Memory B cell (primary cell): Measurements from ENCODE around the gene GPC3.
"Not testable (repeated sequence)": the region's sequence is repeated elsewhere in the genome, so short reads cannot be mapped to it uniquely, and the experiment has no call there.

Experiments used
- ATAC-seq: fragments of 150-1000 bp; cut with Tn5 transposase; 2 replicates; pipeline ENCODE4 v1.10.0; 2021; ENCODE audit warnings: low read depth, mild to moderate bottlenecking, moderate library complexity
- DNase-seq, 2 donors: peaks; one replicate each; pipeline ENCODE4 v3.0.0; 2022; ENCODE audit warnings: low spot score in 2 of 2
- H3K27ac Mint-ChIP-seq: one replicate; pipeline ENCODE4 v1.8.0; 2022; ENCODE audit warnings: mild to moderate bottlenecking, moderate library complexity, mixed read lengths
- H3K27me3 Mint-ChIP-seq: one replicate; pipeline ENCODE4 v1.8.0; 2022; ENCODE audit warnings: mixed read lengths
- H3K36me3 Mint-ChIP-seq: one replicate; pipeline ENCODE4 v1.8.0; 2022; ENCODE audit warnings: mild to moderate bottlenecking, mixed read lengths
- H3K4me1 Mint-ChIP-seq: one replicate; pipeline ENCODE4 v1.8.0; 2022; ENCODE audit warnings: mixed read lengths
- H3K4me3 Mint-ChIP-seq: one replicate; pipeline ENCODE4 v1.8.0; 2022; ENCODE audit warnings: mild to moderate bottlenecking, moderate library complexity, mixed read lengths
- H3K9me3 Mint-ChIP-seq: one replicate; pipeline ENCODE4 v1.8.0; 2022; ENCODE audit warnings: mixed read lengths

The GPC3 gene

DNA sequence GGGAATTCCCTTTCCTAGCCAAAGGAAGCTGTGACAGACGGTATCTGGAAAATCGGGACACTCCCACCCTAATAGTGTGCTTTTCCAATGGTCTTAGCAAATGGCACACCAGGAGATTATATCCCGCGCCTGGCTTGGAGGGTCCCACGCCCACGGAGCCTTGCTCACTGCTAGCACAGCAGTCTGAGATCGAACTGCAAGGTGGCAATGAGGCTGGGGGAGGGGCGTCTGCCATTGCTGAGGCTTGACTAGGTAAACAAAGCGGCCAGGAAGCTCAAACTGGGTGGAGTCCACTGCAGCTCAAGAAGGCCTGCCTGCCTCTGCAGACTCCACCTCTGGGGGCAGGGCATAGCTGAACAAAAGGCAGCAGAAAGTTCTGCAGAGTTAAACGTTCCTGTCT is 364.0 kb downstream of the GPC3 start:
- ATAC-seq, H3K9me3 Mint-ChIP-seq, DNase-seq, H3K27ac Mint-ChIP-seq, H3K36me3 Mint-ChIP-seq, H3K4me1 Mint-ChIP-seq, H3K27me3 Mint-ChIP-seq, H3K4me3 Mint-ChIP-seq: not testable (repeated sequence)

DNA sequence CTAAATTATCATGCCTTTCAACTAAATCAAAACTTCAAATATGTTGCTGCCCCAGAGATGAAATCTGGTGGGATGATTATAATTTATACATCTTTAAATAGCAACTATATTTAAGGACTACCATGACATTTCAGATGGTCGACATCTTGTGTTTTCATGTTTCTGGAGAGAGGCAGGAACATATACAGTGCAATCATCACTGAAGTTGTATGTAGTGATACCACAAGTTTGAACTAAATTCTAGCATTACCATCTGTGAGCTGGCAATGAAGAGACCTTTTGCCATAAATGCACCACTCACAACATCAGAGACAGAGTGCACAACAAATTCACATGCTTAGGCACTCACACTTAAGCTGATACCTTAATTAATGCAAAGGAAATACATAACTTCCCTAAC is 373.7 kb downstream of the GPC3 start:
- Mint-ChIP-seq H3K27me3 (peaks cover 1% of the 10 kb centered on the region), H3K4me3 (no peak overlapping the region), H3K4me1 (no peaks in the 10 kb centered on the region), H3K27ac (no peak overlapping the region), H3K36me3 (no peaks in the 10 kb centered on the region), H3K9me3 (peaks cover 9% of the 10 kb centered on the region)
- ATAC-seq: no peak
- no peak for DNase-seq

DNA sequence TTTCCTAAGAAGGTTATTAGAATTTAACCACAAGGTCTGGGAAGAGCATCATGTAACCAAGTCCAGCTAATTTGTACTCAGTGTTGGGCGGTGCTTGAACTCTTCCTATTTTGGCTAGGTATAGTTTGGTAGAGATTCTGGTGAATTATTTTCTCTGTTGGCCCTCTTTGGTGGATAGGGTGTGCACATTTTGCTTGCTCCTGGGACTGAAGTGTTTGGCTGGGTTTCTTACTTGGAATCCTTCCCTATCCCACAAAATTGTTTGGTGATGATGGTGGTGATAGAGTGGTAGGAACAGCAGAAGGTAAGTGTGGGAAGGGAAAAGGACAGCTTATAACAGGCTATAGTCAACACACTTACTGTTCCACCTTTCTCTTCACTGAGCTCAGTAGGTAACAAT is 375.3 kb downstream of the GPC3 start:
- Mint-ChIP-seq H3K9me3 (peaks cover 9% of the 10 kb centered on the region), H3K4me1 (no peaks in the 10 kb centered on the region), H3K27me3 (peaks cover 1% of the 10 kb centered on the region), H3K27ac (no peak overlapping the region), H3K36me3 (no peaks in the 10 kb centered on the region), H3K4me3 (no peak overlapping the region)
- ATAC-seq (no peak), DNase-seq (no peak)

DNA sequence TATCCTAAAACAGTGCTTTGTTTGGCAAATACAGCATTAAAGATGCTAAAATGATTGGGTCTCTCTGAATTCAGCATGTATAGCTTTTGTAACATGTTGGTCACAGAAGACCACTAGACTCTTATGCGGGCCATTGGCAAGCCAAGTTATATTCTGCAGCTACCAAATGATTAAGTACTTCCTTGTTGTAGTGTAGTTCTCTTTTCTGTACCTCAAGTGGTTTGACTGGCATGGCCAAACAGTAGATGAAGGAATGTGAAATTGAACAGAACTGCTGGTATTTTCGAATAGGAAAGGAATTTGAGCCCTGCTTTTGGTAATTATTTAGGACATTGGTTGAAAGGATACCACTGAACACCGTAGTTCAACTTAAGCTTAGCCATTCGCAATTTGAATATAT is 376.2 kb downstream of the GPC3 start:
- Mint-ChIP-seq H3K4me1 (no peaks in the 10 kb centered on the region), H3K9me3 (peaks cover 3% of the 10 kb centered on the region), H3K27me3 (peaks cover 1% of the 10 kb centered on the region), H3K36me3 (no peaks in the 10 kb centered on the region), H3K4me3 (no peak overlapping the region), H3K27ac (no peak overlapping the region)
- DNase-seq: no peak
- ATAC-seq: no peak

DNA sequence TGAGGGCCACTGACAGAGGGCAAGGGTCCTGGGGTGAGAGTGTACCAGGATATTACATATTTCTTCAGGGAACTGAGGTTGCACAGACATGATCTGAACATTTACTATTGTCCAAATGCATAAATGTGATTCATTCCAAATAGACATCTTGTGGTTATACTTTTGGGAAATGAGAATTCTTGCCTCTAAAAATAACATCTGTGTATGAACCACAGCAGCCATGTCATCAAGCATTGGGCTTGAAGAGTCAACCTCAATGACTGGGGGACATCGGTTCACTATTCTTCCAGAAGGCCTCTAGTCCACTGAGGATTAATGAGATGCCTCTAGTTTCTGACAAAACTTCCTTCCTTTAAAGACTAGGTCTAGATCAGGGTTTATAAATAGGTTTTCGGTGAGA is 377.0 kb downstream of the GPC3 start:
- no peak for DNase-seq
- H3K36me3 Mint-ChIP-seq: no peaks in the 10 kb centered on the region
- peaks cover 1% of the 10 kb centered on the region for H3K27me3 Mint-ChIP-seq
- H3K27ac Mint-ChIP-seq: no peak overlapping the region
- no peaks in the 10 kb centered on the region for H3K9me3 Mint-ChIP-seq
- no peak for ATAC-seq
- no peaks in the 10 kb centered on the region for H3K4me1 Mint-ChIP-seq
- no peak overlapping the region for H3K4me3 Mint-ChIP-seq

DNA sequence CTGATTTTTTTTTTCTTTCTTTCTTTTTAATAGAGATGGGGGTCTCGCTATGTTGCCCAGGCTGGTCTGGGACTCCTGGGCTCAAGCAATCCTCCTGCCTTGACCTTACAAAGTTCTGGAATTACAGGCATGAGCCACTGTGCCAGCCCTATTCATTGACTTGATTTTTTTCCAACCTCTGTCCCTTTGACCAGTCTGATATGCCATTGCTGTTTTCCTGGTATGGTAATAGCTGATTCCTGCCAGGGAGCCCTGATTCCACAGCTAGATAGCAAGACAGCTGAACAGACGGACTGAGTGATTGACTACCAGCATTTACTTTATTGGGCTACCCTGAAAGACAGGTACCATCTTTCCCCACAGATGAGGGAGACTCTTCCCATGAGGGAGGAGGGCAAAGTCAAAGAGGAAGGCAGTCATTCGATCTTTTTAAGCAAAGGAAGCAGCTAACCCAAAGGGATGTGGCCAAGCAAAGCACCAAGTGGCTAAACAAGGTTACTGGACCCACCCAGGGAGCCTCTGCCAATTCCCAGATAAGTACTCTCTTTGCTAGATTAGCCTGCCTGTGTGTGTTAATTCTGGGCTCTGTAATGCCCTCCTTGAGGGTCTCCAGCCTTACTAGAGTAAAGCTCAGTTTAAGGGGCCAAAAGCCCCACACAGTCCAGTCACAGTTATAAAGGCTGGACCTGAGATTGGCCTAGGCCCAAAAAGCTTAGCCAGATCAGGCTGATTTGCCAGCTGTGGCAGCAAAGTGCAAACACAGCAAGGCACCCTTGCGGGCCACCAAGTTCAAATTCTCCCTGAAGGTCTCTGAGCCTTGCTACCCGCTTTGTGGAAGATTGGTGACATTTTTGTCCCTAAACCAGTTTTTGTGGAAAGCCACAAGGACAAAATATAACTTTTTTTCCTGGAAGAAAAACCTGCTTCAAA is 377.7 kb downstream of the GPC3 start:
- Mint-ChIP-seq H3K27me3 (peaks cover 1% of the 10 kb centered on the region), H3K36me3 (no peaks in the 10 kb centered on the region), H3K4me3 (no peak overlapping the region), H3K4me1 (no peaks in the 10 kb centered on the region), H3K27ac (no peak overlapping the region), H3K9me3 (no peaks in the 10 kb centered on the region)
- ATAC-seq: no peak
- no peak for DNase-seq

DNA sequence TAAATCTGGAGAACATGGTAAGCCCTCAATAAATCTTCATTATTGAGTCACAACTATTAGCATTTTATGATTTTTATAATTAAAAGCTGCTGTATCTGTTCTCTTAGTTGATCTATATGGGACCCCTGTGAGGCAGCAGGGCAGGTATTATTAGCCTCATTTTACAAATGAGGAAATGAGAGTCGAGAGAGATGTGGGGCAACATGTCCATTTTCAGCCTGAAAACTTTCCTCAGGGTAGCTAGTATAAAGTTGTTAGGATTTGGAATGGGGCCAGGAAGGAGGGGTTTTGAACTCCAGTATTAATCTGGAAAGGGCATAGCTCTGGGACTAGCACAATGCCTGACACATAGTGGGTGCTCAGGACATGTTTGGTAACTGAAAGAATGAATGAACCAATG is 378.4 kb downstream of the GPC3 start:
- no peak for DNase-seq
- no peak for ATAC-seq
- H3K9me3 Mint-ChIP-seq: no peaks in the 10 kb centered on the region
- peaks cover 1% of the 10 kb centered on the region for H3K27me3 Mint-ChIP-seq
- H3K4me3 Mint-ChIP-seq: no peak overlapping the region
- no peaks in the 10 kb centered on the region for H3K4me1 Mint-ChIP-seq
- H3K36me3 Mint-ChIP-seq: no peaks in the 10 kb centered on the region
- H3K27ac Mint-ChIP-seq: no peak overlapping the region

DNA sequence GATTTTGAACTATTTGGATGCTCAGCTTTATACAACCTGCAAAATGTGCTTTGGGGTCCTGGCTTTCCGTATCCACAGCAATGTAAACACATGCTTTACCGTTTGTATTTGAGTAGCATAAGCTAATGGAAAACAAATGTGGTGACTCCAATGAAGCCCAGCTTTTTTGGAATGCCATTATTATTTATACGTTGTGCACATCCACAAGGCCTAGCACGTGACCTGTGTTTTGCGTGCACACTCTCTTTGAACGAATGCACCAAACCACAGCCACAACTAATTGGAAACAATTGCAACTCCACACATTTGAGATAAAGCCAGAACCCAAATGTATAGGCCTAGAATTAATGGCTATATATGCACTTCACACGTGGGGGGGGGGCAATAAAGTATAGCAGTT is 380.6 kb downstream of the GPC3 start:
- Mint-ChIP-seq H3K27ac (no peak overlapping the region), H3K27me3 (no peaks in the 10 kb centered on the region), H3K4me3 (no peak overlapping the region), H3K36me3 (no peaks in the 10 kb centered on the region), H3K9me3 (no peaks in the 10 kb centered on the region), H3K4me1 (no peaks in the 10 kb centered on the region)
- DNase-seq: no peak
- ATAC-seq: no peak

DNA sequence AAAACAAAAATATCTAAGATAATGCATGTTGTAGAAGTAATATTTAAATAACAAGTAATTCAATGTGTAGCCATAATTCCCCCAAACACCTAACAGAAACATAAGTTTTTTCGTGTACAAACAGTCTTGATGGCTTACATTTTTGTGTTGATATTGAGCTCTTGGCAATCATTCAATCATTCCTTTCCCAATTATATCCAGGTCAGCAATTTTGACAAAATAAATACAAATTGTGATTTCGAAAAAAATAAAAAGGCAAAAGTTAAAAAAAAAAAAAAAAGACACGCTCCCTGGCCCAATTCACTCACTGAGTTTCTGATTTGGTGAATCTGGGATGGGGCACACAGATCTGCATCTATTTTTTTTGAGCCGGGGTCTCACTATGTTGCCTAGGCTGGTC is 382.5 kb downstream of the GPC3 start:
- ATAC-seq (no peak), DNase-seq (no peak)
- Mint-ChIP-seq H3K4me3 (no peak overlapping the region), H3K36me3 (no peaks in the 10 kb centered on the region), H3K4me1 (no peaks in the 10 kb centered on the region), H3K9me3 (no peaks in the 10 kb centered on the region), H3K27me3 (no peaks in the 10 kb centered on the region), H3K27ac (no peak overlapping the region)

DNA sequence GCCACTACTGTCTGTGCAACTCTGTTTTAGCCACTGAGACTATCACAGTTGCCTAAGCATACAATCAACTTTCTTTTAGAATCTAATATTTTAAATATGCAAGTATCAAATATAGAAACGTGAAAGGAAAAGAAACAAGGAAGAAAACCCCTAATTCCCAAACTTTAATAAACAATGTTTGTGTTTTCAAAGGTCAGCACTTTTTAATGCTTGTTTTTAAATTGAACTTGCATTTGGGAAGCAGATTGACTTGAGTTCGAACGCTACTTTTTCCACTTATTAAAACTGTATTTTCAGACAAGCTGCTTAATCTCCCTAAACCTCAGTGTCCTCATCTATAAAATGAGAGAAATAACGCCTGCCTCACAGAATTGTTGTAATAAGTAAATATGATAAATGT is 384.3 kb downstream of the GPC3 start:
- Mint-ChIP-seq H3K27me3 (no peaks in the 10 kb centered on the region), H3K27ac (no peak overlapping the region), H3K4me3 (no peak overlapping the region), H3K9me3 (no peaks in the 10 kb centered on the region), H3K36me3 (no peaks in the 10 kb centered on the region), H3K4me1 (no peaks in the 10 kb centered on the region)
- no peak for DNase-seq
- no peak for ATAC-seq

DNA sequence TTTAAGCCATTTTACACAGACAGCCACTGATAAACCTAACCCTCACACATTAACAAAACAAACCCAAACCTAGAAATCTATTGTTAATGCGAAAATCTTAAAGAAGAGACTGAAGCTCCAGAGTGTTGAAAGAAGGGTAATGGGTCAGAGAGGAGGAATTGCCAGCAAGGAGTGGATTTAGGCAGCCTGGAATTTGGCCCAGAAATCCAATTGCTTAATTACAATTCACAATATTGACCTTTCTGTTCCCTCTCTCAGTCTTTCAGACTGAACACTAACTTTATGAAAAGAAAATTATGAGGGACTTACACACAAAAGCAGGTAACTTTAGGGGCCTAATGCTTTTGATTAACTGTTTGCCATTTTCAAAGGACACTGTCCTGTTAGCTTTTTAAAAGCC is 384.9 kb downstream of the GPC3 start:
- no peak for DNase-seq
- H3K4me1 Mint-ChIP-seq: no peaks in the 10 kb centered on the region
- H3K4me3 Mint-ChIP-seq: no peak overlapping the region
- H3K27ac Mint-ChIP-seq: no peak overlapping the region
- no peaks in the 10 kb centered on the region for H3K9me3 Mint-ChIP-seq
- H3K36me3 Mint-ChIP-seq: no peaks in the 10 kb centered on the region
- ATAC-seq: no peak
- no peaks in the 10 kb centered on the region for H3K27me3 Mint-ChIP-seq

DNA sequence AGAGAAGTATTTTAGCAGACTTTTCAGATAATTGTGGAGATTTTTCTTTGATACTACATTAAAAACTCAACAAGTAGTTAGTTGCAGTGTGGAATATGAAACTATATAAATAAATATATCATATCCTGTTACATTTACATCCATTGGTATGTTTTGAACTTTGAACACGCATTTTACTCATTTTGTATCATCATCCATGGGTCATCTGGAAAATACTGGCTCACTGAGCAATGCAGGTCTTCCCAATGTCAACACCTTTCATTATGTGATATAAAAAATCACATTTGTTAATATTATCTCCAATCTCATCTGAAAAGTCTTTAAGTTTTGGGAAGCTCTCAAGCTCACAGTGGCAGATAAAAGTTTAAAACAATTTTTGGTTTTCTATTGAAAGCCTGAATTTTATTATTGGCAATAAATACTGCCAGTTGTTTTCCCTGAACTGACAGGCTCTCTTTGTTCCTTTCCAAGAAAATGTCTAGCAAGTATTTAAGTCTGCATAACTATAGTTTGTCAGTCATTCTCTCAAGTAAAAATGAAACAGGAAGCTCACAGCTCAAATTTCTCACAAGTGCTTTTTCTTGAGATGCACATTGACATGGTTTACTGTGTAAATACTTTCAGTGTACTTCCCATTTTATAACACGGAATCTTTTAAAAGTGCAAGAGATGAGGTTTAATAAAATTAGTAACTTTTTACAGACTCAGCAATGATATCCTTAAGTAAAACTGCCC is 386.6 kb downstream of the GPC3 start:
- Mint-ChIP-seq H3K4me3 (no peak overlapping the region), H3K4me1 (no peaks in the 10 kb centered on the region), H3K27ac (no peak overlapping the region), H3K27me3 (no peaks in the 10 kb centered on the region), H3K36me3 (no peaks in the 10 kb centered on the region), H3K9me3 (no peaks in the 10 kb centered on the region)
- ATAC-seq (no peak), DNase-seq (no peak)

DNA sequence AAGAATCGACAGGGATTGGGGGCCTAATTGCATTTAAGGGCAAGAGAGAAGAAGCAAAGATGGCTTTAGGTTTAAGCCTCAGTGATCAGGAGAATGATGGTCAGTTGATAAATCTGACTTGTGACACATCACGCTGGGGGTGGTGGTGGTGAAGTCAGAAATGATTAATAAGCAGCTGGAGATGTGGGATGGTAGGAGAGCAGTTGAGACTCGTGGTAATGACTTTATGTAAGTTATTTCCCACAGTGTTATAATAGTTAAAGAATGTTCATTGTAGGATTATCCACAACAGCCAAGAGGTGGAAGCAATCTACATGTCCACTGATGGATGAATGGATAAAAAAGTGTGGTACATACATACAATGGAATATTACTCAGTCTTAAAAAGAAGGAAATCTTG is 391.2 kb downstream of the GPC3 start:
- H3K4me3 Mint-ChIP-seq: no peak overlapping the region
- no peaks in the 10 kb centered on the region for H3K4me1 Mint-ChIP-seq
- no peaks in the 10 kb centered on the region for H3K9me3 Mint-ChIP-seq
- DNase-seq (no peak), ATAC-seq (no peak)
- no peak overlapping the region for H3K27ac Mint-ChIP-seq
- no peaks in the 10 kb centered on the region for H3K36me3 Mint-ChIP-seq
- H3K27me3 Mint-ChIP-seq: no peaks in the 10 kb centered on the region

DNA sequence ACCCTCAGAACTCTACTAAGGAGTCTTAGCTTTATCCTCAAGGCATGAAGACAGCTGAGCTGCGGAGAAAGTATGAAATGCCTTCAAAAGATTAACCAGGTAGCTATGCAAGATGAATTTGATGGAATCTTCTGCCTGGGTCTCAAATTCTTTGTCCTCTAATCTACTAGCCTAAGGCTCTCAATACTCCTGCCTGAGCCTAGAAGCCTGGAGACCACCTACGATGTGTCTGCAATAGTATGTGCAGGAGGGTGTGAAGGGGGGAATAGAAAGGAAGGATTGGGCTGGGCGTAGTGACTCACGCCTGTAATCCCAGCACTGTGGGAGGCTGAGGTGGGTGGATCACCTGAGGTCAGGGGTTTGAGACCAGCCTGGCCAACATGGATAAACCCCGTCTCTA is 391.9 kb downstream of the GPC3 start:
- H3K36me3 Mint-ChIP-seq: no peaks in the 10 kb centered on the region
- H3K9me3 Mint-ChIP-seq: no peaks in the 10 kb centered on the region

More for the DNA sequence above, 391.9 kb downstream of the GPC3 start:
- no peak for ATAC-seq
- H3K27me3 Mint-ChIP-seq: no peaks in the 10 kb centered on the region
- H3K4me1 Mint-ChIP-seq: no peaks in the 10 kb centered on the region
- no peak for DNase-seq
- no peak overlapping the region for H3K27ac Mint-ChIP-seq
- H3K4me3 Mint-ChIP-seq: no peak overlapping the region
